CD4-positive, alpha-beta T cell (primary cell): ENCODE results near the gene ARHGEF10L. TPM values are rescaled to one million over a fixed set of nuclear protein-coding genes. Genes with fewer than 3 reads are reported as not detected.
"Not testable (repeated sequence)": the region's sequence is repeated elsewhere in the genome, so short reads cannot be mapped to it uniquely, and the experiment has no call there.

Source experiments
- ATAC-seq: fragments of 200-7000 bp; cut with Tn5 transposase; one replicate; pipeline ENCODE4 v1.10.0; 2022; ENCODE audit warnings: mild to moderate bottlenecking; ENCODE audit not compliant: poor library complexity
- CTCF ChIA-PET: fragments of 350-600 bp; sonication (Branson Sonifier 250); formaldehyde crosslinking; loops from one replicate; lab custom pipeline; 2021; ENCODE audit warnings: antibody characterized with exemption, inconsistent platforms; lab: Charles Lee
- POLR2A ChIA-PET: fragments of 350-600 bp; sonication (Branson Sonifier 250); formaldehyde crosslinking; loops from one replicate; lab custom pipeline; 2021; ENCODE audit warnings: antibody characterized with exemption, inconsistent platforms; lab: Charles Lee
- DNase-seq, 14 experiments: peaks; one replicate each; pipeline ENCODE4 v3.0.0-alpha.2; 2013 to 2020; ENCODE audit warnings: mixed read lengths in 2 of 14
- H3K27ac ChIP-seq, 2 donors: one replicate each; pipeline versions ENCODE4 v1.5.1 to v1.7.0; 2013; ENCODE audit warnings: low read length in 2 of 2, low read depth in 1 of 2, mild to moderate bottlenecking in 1 of 2
- H3K27me3 ChIP-seq, 2 experiments: 1 replicate in 1 of 2; 2 replicates in 1 of 2; pipeline versions ENCODE4 v1.6.1 to v1.7.0; 2013; ENCODE audit warnings: low read length in 2 of 2, control low read depth in 1 of 2, mild to moderate bottlenecking in 1 of 2, moderate library complexity in 1 of 2; ENCODE audit not compliant: insufficient read depth in 2 of 2, control insufficient read depth in 1 of 2
- H3K36me3 ChIP-seq: one replicate; pipeline ENCODE4 v1.6.1; 2013; ENCODE audit warnings: low read length, control low read depth; ENCODE audit not compliant: insufficient read depth
- H3K4me1 ChIP-seq: one replicate; pipeline ENCODE4 v1.6.1; 2013; ENCODE audit warnings: low read length, control low read depth; ENCODE audit not compliant: insufficient read depth
- H3K4me3 ChIP-seq: one replicate; pipeline ENCODE4 v1.5.1; 2013; ENCODE audit warnings: mild to moderate bottlenecking, low read length, moderate library complexity
- H3K9me3 ChIP-seq, 2 experiments: 1 replicate in 1 of 2; 2 replicates in 1 of 2; pipeline versions ENCODE4 v1.6.1 to v1.7.0; 2013; ENCODE audit warnings: low read length in 2 of 2, mild to moderate bottlenecking in 2 of 2, control low read depth in 1 of 2, moderate library complexity in 1 of 2; ENCODE audit not compliant: control insufficient read depth in 1 of 2, insufficient read depth in 1 of 2
- H3K27ac Mint-ChIP-seq: one replicate; pipeline ENCODE4 v1.8.0; 2020; ENCODE audit warnings: mixed read lengths
- H3K27me3 Mint-ChIP-seq: one replicate; pipeline ENCODE4 v1.8.0; 2021; ENCODE audit warnings: mixed read lengths
- H3K36me3 Mint-ChIP-seq: one replicate; pipeline ENCODE4 v1.8.0; 2021; ENCODE audit warnings: low read depth, mixed read lengths
- H3K4me1 Mint-ChIP-seq: one replicate; pipeline ENCODE4 v1.8.0; 2021; ENCODE audit warnings: low read depth, mixed read lengths
- H3K4me3 Mint-ChIP-seq: one replicate; pipeline ENCODE4 v1.8.0; 2020; ENCODE audit warnings: mild to moderate bottlenecking, mixed read lengths
- H3K9me3 Mint-ChIP-seq: one replicate; pipeline ENCODE4 v1.8.0; 2020; ENCODE audit warnings: mixed read lengths
- intact Hi-C, 2 experiments: fragments of 100-400 bp; cut with DNase I in 1 of 2; cut with micrococcal nuclease in 1 of 2; formaldehyde crosslinking; loops; one replicate each; pipeline versions ENCODE4 v1.15.1 to v1.9.0; 2023 to 2025; cut with DNase I, micrococcal nuclease
- total RNA-seq, 174 experiments: library from RNA in 2 of 174; stranded (reverse) in 2 of 174; gene quantifications; one replicate each; pipeline ENCODE4 v1.2.3 and lab custom pipeline; 2021 to 2026
- TF ChIP-seq, protein P1 (sequence below): fragments of 200-600 bp; IDR thresholded peaks from one replicate; pipeline ENCODE4 v1.8.0; 2022; ENCODE audit warnings: antibody characterized with exemption, mild to moderate bottlenecking

The ARHGEF10L gene
- total RNA-seq, 2 experiments from 2014 or later = 0.11 to 0.22 TPM

DNA sequence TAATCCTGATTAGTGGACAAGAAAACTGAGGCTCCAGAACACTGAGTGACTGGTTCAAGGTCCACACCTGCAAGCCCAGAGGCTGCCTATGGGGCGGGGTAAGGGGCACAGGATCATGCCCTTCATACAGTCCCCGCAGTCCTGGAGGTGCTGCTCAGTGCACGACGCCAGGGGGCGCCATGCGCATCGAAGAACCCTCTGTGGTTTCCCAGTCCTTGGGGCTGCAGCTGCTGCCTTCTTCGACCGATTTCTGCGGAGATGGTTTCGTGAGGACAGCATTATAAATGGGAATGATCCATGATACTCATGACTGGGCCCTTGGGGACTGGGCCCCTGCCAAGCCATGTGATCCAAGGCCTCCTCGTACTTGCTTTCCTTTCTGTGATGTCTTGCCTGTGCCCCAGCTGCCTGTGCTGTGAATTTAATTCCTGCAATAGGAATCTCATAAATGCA is 37.1 kb upstream of the ARHGEF10L start:
- ATAC-seq (no peak), DNase-seq (peak in 12 of 14 experiments; percentile 4 to 63 (median 14))
- Histone ChIP-seq H3K9me3 (no peaks in the 10 kb centered on the region), H3K4me3 (no peak overlapping the region), H3K36me3 (no peaks in the 10 kb centered on the region), H3K27ac (no peak overlapping the region), H3K27me3 (peaks cover 5 to 10% of the 10 kb centered on the region in 2 experiments), H3K4me1 (no peaks in the 10 kb centered on the region)
- ChIA-PET CTCF (no interaction called here), POLR2A (no interaction called here)
- Mint-ChIP-seq H3K27ac (no peak overlapping the region), H3K9me3 (no peaks in the 10 kb centered on the region), H3K27me3 (peaks cover 30% of the 10 kb centered on the region), H3K4me1 (no peaks in the 10 kb centered on the region), H3K36me3 (no peaks in the 10 kb centered on the region), H3K4me3 (no peak overlapping the region)
- intact Hi-C loops = no loop called here
- TF ChIP-seq, protein P1, sequence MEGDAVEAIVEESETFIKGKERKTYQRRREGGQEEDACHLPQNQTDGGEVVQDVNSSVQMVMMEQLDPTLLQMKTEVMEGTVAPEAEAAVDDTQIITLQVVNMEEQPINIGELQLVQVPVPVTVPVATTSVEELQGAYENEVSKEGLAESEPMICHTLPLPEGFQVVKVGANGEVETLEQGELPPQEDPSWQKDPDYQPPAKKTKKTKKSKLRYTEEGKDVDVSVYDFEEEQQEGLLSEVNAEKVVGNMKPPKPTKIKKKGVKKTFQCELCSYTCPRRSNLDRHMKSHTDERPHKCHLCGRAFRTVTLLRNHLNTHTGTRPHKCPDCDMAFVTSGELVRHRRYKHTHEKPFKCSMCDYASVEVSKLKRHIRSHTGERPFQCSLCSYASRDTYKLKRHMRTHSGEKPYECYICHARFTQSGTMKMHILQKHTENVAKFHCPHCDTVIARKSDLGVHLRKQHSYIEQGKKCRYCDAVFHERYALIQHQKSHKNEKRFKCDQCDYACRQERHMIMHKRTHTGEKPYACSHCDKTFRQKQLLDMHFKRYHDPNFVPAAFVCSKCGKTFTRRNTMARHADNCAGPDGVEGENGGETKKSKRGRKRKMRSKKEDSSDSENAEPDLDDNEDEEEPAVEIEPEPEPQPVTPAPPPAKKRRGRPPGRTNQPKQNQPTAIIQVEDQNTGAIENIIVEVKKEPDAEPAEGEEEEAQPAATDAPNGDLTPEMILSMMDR = peak; percentile 24

- Mint-ChIP-seq H3K4me1 (no peaks in the 10 kb centered on the region), H3K27ac (no peak overlapping the region), H3K27me3 (peaks cover 27% of the 10 kb centered on the region), H3K4me3 (no peak overlapping the region), H3K36me3 (no peaks in the 10 kb centered on the region), H3K9me3 (no peaks in the 10 kb centered on the region)
- Histone ChIP-seq H3K27me3 (peaks cover 5 to 10% of the 10 kb centered on the region in 2 experiments), H3K4me3 (no peak overlapping the region), H3K4me1 (no peaks in the 10 kb centered on the region), H3K36me3 (no peaks in the 10 kb centered on the region), H3K27ac (no peak overlapping the region), H3K9me3 (no peaks in the 10 kb centered on the region)
- no peak for ATAC-seq
- CTCF ChIA-PET = no interaction called here
- DNase-seq = no peak
- TF ChIP-seq, protein P1 = no peak
- intact Hi-C loops = no loop called here
- POLR2A ChIA-PET = no interaction called here
Observed at GRCh38 chr1:17503146-17503545, 36.4 kb upstream of the ARHGEF10L start.

- H3K27ac ChIP-seq, H3K27me3 Mint-ChIP-seq, POLR2A ChIA-PET, H3K4me1 Mint-ChIP-seq, H3K27me3 ChIP-seq, H3K36me3 ChIP-seq, H3K4me3 ChIP-seq, H3K27ac Mint-ChIP-seq, H3K4me3 Mint-ChIP-seq, CTCF ChIA-PET, intact Hi-C loops, H3K9me3 Mint-ChIP-seq, H3K36me3 Mint-ChIP-seq, ATAC-seq, DNase-seq, H3K4me1 ChIP-seq, H3K9me3 ChIP-seq: not testable (repeated sequence)
Observed at GRCh38 chr1:17507200-17507599, 32.3 kb upstream of the ARHGEF10L start.

DNA sequence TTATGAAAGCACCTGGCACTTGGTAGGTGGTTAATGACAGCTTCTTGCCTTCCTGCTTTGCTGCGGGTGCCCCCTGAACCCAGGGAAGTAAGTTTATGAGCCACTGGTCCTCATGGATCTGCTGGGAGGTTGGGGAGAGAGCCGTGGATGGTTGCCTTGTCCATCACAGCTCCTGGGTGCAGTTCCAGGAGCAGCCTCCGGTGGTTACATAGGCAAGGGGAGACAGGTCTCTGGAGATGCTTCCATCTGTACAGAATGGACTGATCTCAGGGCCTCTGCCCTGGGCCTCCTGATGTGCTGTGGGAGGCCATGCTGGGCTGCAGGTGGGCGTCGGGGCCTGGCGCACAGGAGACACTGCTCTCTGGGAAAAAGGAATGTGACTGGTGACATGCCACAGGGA is 31.6 kb upstream of the ARHGEF10L start:
- Mint-ChIP-seq H3K4me1 (no peaks in the 10 kb centered on the region), H3K36me3 (no peaks in the 10 kb centered on the region), H3K27ac (no peak overlapping the region), H3K4me3 (no peak overlapping the region), H3K27me3 (peaks cover 3% of the 10 kb centered on the region), H3K9me3 (no peaks in the 10 kb centered on the region)
- ChIA-PET POLR2A (no interaction called here), CTCF (no interaction called here)
- ATAC-seq (no peak), DNase-seq (no peak)
- Histone ChIP-seq H3K27me3 (no peaks in the 10 kb centered on the region), H3K4me1 (no peaks in the 10 kb centered on the region), H3K9me3 (no peaks in the 10 kb centered on the region), H3K4me3 (no peak overlapping the region), H3K36me3 (no peaks in the 10 kb centered on the region), H3K27ac (no peak overlapping the region)
- TF ChIP-seq, protein P1 = no peak
- intact Hi-C loops = no loop called here
